GM18907 (cell line): ENCODE results near the gene ALK.

Source experiments
- ATAC-seq: cut with Tn5 transposase; IDR thresholded peaks from one replicate; pipeline ENCODE4 v1.9.1; 2021; ENCODE audit warnings: mild to moderate bottlenecking, moderate library complexity; ENCODE audit not compliant: unreplicated experiment

The ALK gene

DNA sequence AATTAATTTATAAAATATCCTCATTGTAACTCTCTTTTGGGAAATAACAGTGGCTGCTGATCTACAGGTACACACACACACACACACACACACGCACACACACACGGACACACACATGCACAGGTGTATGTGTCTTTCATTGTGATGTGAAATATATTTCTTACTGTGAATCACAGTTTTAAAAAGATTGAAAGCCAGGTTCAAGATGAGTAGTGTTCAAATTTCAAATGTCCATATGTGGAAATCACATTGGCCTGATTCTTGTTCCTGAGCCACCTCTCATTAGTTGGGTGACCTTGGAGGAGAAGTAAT lies 372.4 kb downstream of the ALK start:
- no peak for ATAC-seq

DNA sequence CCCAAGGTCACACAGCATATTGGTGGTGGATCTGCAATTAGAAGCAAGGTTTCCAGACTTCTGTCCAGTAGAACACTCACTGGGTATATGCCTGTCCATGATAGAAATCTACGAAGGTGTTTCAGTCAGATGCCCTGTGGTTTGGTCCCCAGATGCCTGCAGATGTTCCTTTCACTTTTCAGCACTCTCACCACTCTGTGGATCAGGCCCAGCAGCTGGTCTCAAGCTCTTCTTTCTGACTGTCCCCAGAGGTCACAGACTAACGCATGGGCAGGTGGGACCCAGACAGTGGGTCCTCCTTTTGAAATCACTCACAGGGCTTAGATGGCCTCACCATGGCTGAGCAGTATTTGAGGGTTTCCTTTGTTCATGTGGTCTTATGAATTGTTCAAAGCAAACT lies 376.5 kb downstream of the ALK start:
- no peak for ATAC-seq

GRCh38 chr2:29544031-29544430 lies 377.4 kb downstream of the ALK start:
- ATAC-seq: no peak

- ATAC-seq: no peak
Observed at GRCh38 chr2:29535188-29535587, 386.2 kb downstream of the ALK start.

GRCh38 chr2:29532436-29532835 lies 388.9 kb downstream of the ALK start:
- ATAC-seq: no peak

GRCh38 chr2:29531626-29532025 lies 389.8 kb downstream of the ALK start:
- ATAC-seq: no peak

DNA sequence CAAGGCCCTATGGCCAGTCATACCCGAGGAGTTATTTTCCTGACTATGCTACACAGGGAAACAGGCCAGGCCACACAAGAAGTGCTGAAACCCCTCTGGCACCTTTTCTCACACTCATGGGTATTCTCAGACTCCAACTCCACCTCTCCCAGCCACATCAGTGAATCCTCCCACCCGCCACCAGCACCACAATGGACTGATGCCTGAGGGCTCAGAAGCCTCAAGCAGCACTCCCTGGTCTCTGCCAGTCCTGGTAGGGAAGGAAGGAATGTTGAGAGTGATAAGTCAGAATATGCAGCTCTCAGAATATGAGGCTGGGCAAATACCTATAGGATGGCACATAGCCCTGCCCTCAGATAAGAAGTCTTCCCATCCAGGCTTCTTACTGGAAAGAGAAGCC lies 391.1 kb downstream of the ALK start:
- no peak for ATAC-seq

GRCh38 chr2:29528891-29529520 lies 392.4 kb downstream of the ALK start:
- ATAC-seq: no peak

DNA sequence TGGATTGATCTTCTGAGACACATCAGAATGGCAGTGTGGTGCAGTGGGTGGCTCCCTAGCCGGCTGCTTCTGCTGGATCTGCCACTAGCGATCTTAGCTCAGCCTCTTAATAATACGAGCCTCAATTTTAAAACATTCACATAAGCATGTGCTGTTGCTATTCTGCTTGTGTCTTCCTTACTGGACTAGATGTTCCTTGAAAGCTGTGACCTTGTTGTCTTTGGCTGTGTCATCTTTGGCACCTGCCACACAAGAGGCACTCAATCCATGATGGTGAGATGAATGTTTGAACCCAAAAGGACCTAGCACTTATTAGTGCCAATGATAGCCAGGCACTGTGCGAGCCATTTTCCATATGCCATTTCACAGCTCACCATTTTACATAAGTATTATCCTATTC lies 393.0 kb downstream of the ALK start:
- ATAC-seq: no peak

DNA sequence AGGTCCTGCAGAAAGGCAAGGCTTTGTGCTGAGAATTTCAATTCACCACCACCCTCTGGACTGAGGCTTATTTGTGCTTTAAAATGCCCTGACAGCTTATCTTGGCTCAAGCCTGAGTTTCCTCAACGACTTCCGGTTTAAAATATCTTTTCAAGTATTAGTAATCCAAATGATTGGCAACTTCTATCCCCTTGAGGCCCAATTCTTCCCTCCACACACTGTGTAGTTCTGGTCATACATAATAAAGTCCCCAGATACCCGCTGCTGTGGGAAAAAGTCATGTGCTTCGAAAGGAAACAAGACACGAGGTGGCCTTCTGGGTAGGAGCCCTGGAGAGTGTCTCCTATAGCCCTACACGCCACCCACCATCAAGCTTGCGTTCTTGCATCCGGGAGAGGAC lies 393.4 kb downstream of the ALK start:
- no peak for ATAC-seq

DNA sequence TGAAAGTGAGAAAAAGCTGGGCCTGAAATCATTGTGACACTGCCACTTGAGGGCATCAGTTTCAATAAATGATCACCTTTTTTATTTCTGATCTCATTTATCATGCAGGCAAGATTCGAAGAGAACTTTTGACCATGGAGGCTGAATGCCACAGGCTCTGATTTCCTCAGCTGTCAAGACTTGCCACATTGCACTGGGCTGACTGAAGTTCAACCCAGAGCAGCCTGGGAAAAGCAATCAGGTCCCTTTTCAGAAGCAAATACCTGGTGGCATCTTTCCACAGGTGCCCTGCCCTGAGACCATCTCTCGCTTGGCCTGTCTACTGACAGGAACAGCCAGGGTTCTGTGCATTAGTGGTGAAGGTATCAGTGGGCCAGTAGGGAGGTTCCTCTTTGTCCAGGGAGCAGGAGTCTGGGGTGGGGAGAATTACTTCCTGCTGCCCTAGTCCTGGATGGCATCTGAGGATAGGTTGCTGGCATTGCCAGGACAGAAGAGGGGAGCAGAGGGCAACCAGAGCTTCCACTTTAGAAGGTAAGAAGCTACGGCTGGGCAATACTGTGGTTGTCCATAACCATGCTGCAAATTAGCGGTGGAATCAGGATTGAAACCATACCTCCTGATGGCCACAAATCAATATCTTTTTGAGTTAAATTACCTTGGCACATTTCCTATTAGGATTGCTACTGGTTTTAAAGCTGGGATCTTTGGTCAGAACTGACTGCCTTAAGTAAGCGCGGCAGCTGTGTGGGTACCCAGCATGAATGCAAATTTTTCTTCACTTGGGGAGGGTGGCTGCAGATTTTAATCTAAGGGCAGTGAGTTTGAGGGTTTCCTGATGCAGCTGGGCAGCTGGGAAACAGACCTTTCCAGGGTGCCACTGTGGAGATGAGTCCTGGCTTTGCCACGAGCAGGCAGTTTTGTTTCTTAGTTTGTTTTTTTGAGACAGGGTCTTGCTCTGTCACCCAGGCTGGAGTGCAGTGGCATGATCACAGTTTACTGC lies 394.5 kb downstream of the ALK start:
- no peak for ATAC-seq

DNA sequence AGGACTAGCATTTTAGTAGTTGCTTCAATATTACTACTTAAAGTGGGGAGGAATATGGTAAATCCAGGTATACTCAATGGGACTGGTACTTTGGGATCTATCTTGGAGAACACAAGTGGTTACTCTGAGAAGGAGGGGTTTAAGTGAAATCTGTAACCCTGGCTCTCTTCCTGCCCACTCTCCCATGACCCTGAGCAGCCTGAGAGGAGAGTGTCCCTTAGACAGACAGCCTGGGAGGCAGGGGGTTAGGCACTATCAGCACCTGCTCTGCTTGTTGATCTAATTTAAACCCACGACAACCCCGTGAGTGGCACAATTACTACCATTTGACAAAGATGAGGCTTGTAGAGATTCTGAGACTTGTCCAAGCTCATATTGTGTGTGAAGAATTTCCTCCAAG lies 395.5 kb downstream of the ALK start:
- ATAC-seq: no peak

DNA sequence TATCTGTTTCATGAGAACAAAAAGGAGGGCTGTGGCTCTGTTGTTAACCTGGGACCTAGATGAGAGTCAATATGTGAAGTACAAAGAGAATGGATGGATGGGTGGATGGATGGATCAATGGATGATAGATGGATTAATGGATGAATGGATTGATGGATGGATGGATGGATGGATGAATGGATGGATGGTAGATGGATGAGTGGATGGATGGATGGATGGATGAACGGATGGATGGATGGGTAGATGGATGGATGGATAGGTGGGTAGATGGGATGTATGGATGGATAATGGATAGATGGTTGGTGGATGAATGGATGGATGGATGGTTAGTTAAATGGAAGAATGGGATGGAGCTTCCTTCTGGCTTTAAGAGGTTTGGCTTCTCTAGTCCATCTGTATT lies 396.7 kb downstream of the ALK start:
- ATAC-seq: no peak

DNA sequence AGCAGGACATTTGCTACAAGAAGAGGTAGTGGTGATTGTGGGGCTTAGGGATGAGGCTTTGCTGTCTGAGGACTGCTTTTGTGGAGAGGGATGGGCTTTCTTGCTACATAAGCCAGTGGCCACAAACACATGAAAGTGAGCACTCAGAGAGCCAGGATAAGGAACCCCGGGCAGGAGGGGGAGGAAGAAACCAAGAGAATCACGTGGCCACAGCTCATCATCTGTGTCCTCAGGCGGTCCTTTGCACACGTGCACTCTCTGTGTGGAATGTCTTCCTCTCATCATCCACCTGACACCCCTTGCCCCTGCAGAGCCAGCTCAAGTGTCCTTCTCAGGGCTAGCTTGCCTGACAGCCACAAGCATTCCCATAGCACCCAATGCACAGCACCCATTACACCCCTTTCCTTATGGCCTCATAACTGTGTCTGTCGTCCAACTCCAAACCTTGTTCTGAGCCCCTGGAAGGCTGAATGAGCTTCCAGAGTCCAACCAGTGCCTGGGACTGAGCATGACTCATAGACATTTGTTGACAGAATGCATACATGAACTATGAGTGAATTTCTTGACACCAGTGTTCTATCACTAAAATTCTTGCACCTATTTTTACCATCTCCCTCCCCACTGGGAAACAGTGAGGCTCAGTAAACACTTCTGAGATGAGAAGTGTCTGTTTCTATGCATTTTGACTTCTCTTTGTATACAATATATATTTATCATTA lies 398.3 kb downstream of the ALK start:
- no peak for ATAC-seq

- ATAC-seq: no peak
Observed at GRCh38 chr2:29520001-29520400, 401.4 kb downstream of the ALK start.

DNA sequence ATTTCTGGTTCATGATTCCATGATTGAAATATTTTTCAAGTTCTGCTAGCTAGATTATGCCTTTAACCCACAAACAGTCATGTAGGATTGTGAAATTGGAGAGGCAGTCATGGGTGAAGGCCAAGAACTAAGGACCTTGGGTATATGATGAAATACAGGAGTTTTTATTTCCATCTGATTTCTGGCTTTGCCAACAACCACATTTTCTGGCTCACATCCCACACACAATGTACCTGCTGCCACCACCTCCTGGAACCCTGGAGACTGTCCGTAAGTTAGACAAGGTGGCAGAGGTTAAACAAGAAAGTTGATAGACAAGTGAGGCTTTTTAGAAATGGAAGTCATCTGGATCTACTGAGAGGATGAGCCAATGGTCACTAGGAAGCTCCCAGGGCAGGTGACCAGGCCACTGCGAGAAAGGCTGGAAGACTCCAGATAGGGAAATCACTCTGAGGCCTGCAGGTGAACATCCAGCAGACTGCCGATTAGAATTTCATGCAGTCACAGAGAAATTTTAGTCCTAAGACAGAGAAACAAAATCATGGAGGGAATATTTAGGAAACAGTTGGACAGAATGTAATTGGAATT lies 402.0 kb downstream of the ALK start:
- ATAC-seq: no peak

- ATAC-seq: no peak
Observed at GRCh38 chr2:29518646-29519337, 402.6 kb downstream of the ALK start.

DNA sequence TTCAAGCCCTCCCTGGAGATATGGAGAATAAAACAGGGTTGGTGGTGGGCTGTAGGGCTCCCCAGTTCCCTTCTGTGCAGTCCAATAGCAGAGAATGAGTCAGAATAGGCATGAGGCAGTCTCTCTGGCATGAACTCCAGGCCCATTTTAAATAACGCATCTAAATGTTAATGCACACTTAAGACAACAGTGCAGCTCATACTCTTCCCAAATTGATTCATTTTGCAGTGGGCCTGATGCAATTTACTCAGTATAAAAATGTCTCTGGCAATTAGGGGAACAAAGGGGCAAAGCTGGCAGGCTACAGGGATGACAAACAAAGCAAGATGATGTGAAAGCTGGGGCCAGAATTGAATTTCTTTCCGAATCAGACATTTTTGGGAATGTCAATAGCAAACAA lies 403.4 kb downstream of the ALK start:
- no peak for ATAC-seq

DNA sequence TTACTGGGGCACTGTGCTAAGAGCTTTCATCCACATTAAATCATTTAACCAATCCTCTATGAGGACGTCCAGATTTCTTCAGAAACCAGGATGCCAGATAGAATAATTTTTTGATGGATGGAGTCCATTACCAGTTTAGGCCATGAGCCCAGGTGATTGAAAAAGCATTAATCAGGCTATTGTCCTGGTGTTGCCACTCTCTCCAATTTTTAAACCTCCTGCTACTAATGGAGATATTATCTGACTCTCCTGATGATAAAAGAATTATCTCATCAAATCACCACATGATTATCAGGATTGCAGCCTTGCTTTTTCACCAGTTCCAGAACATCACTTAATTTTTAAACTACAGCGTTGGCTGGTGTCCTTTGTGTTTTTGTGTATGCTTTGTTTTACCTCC lies 404.0 kb downstream of the ALK start:
- ATAC-seq: no peak

DNA sequence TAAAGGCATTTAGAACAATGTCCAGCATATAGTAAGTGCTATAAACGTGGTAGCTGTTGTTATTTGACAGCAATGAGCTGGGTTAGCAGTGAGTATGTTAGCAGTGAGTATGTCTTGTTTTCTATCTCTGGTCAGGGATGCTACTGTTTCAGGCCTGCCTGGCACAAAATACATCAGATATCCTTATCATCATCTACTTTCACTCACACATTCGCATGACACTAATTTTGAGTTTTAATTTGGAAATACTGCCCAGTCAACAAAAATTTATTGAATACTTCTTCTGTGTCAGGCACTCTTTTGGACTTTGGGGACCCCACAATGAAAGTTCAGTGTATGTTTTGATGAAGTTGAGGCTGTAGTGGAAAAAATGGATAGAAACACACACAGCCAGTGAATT lies 404.6 kb downstream of the ALK start:
- no peak for ATAC-seq

DNA sequence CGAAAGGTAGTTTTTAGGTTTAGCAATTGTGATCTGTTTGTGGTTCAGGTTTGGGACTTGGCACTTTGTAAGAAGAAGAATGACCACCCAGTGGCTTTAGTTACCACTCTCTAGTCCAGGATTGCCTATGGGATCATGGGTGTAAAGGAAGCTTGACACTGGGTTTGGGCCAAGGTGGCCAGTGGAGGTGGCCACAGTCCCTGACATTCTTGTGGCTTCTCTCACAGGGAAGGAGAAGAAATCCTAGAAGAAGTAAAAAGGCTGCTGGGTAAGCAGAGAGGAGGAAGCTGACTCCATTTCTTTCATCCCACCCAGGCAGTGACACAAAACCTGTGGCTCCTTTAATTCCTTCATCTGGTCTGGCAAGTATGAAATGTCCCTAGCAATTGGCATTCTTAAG lies 411.5 kb downstream of the ALK start:
- no peak for ATAC-seq
